ENCODE measurements around the gene ROBO4.

ROBO4 gene

DNA sequence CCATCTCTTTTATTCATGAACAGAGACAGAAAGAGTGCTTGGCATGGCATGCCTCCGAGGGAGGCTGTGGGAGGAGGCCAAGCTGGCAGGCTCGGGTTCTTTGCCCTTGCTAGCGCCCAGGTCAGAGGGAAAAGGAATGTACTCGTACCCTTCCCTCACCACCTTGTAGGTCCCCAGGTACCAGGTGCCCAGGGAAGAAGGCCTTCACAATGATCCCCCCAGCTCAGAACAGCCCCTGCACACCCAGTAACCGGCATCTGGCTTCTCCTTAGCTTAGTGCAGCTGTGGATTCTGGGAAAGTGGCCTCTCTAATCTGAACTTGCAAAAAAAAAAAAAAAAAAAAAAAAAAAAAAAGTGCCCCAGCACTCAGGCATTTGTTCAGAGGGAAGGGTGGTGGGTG is 22.7 kb upstream of the ROBO4 start:
- DNase-seq (ENCODE audit: low spot score): no peak
- TF ChIP-seq, protein P1, sequence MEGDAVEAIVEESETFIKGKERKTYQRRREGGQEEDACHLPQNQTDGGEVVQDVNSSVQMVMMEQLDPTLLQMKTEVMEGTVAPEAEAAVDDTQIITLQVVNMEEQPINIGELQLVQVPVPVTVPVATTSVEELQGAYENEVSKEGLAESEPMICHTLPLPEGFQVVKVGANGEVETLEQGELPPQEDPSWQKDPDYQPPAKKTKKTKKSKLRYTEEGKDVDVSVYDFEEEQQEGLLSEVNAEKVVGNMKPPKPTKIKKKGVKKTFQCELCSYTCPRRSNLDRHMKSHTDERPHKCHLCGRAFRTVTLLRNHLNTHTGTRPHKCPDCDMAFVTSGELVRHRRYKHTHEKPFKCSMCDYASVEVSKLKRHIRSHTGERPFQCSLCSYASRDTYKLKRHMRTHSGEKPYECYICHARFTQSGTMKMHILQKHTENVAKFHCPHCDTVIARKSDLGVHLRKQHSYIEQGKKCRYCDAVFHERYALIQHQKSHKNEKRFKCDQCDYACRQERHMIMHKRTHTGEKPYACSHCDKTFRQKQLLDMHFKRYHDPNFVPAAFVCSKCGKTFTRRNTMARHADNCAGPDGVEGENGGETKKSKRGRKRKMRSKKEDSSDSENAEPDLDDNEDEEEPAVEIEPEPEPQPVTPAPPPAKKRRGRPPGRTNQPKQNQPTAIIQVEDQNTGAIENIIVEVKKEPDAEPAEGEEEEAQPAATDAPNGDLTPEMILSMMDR (conservative IDR thresholded peaks at IDR 0.05; ENCODE audit: low read depth): no peak
- CTCF ChIA-PET: interaction anchor here (0.6 to 0.7 kb wide), 2 partner anchors 25 to 410 kb away, joined by 3 to 4 read pairs; no protein-coding TSS in a partner anchor
- POLR2A ChIA-PET (ENCODE audit: low non-redundant PET): no interaction called here
- H3K27ac ChIP-seq: no peak overlapping the region

GRCh38 chr11:124919898-124920297 is 22.2 kb upstream of the ROBO4 start:
- no peak for DNase-seq (ENCODE audit: low spot score)
- TF ChIP-seq, protein P1 (conservative IDR thresholded peaks at IDR 0.05; ENCODE audit: low read depth): no peak
- H3K27ac ChIP-seq: no peak overlapping the region
- POLR2A ChIA-PET (ENCODE audit: low non-redundant PET): no interaction called here
- CTCF ChIA-PET: interaction anchor here (0.7 kb wide), 1 partner anchor 26 kb away, joined by 3 read pairs; no protein-coding TSS in a partner anchor

DNA sequence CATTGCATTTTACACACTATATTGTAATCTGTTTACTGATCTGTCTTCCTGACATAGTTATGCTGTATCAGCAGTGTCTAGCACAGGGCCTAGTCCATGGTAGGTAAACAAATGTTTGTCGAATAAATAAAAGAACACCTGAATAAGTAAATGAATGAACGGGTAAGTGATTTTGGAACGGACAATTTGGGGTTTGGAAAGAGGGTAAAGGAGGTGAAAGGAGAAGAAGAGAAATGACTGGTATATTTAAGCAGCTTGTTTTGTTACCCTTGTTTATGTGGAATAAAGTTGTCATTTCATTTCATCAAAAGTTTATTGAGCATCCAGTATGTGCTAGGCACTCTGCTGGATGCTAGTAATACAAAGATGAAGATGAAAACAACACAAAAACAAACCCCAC is 21.3 kb upstream of the ROBO4 start, which contains the start of gene HEPN1:
Gene HEPN1 (plus strand): TSS at position 301 of the 400 bp plus-strand sequence.
- TF ChIP-seq, protein P1 (conservative IDR thresholded peaks at IDR 0.05; ENCODE audit: low read depth): no peak
- H3K27ac ChIP-seq: no peak within 1 kb of the TSS
- ChIA-PET POLR2A (ENCODE audit: low non-redundant PET) (no interaction called here), CTCF (no interaction called here)
- DNase-seq (ENCODE audit: low spot score): no peak

DNA sequence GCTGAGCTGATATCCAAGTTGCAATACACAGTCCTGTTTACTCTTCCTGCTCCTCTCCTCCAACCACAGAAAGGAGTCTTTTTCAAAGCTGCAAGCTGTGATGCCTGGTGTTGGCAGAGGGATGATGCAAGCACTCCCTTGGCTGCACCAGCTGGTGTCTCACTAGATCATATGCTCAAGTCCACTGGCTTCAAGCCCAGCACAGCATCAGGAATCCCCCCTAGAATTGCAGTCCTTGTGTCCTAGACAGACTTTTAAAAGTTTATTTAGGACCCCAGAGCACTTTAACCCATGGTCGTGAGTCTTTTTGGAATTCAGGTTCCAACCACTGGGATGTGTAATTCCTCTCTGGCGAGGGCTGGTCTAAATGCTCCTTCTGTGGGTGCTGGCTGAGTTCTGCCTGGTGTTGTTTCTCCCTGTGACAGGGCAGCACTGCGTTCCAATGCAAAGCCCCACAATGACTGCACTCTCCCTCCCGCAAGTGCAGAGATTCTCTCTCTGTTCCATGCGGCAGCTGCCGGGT is 19.5 kb upstream of the ROBO4 start:
- ChIA-PET POLR2A (ENCODE audit: low non-redundant PET) (no interaction called here), CTCF (interaction anchor here (0.6 kb wide), 2 partner anchors 17 to 159 kb away, joined by 4 to 5 read pairs; no protein-coding TSS in a partner anchor)
- TF ChIP-seq, protein P1 (conservative IDR thresholded peaks at IDR 0.05; ENCODE audit: low read depth): no peak
- DNase-seq (ENCODE audit: low spot score): no peak
- no peak overlapping the region for H3K27ac ChIP-seq

GRCh38 chr11:124916370-124916710 is 18.7 kb upstream of the ROBO4 start:
- CTCF ChIA-PET: interaction anchor here (0.6 kb wide), 3 partner anchors 16 to 224 kb away, joined by 3 to 5 read pairs (median 4); no protein-coding TSS in a partner anchor
- TF ChIP-seq, protein P1 (conservative IDR thresholded peaks at IDR 0.05; ENCODE audit: low read depth): no peak
- no peak for DNase-seq (ENCODE audit: low spot score)
- POLR2A ChIA-PET (ENCODE audit: low non-redundant PET): no interaction called here
- no peak overlapping the region for H3K27ac ChIP-seq

DNA sequence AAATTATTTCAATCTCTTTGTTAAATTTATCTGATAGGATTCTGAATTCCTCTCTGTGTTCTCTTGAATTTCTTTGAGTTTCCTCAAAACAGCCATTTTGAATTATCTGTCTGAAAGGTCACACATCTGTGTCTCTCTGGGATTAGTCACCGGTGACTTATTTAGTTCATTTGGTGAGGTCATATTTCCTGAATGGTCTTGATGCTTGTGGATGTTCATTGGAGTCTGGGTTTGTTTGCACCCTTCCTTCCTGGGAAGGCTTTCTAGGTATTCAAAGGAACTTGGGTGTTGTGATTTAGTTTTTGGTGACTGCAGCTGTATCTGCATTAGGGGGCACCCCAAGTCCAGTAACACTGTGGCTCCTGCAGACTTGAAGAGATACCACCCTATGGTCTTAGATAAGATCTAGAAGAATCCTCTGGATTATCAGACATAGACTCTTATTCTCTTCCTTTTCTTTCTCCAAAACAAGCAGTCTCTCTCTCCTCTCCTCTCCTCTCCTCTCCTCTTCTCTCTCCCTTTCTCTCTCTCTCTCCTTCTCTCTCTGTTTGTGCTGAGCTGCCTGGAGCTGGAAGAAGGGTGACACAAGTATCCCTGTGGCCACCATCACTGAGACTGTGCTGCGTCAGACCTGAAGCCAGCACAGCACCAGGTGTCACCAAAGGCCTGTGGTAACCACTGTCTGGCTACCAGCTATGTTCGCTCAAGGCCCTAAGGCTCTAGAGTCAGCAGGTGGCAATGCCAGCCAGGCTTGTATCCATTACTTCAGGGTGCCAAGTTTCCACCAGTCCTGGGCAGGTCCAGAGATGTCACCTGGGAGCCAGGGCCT is 18.1 kb upstream of the ROBO4 start:
- TF ChIP-seq, protein P1 (conservative IDR thresholded peaks at IDR 0.05; ENCODE audit: low read depth): no peak
- no peak for DNase-seq (ENCODE audit: low spot score)
- CTCF ChIA-PET: no interaction called here
- H3K27ac ChIP-seq: no peak overlapping the region
- POLR2A ChIA-PET (ENCODE audit: low non-redundant PET): no interaction called here
